ENCODE results near the gene AKR1B15. TPM values are rescaled to one million over a fixed set of nuclear protein-coding genes. Genes with fewer than 3 reads are reported as not detected.

AKR1B15 gene
- polyA plus RNA-seq, 1 experiment = 0.10 TPM

GRCh38 chr7:134623193-134623592, 74.3 kb downstream of the AKR1B15 start:
- DNase-seq (ENCODE audit: low read depth, low spot score) = no peak
- ChIA-PET POLR2A (no interaction called here), CTCF (interaction anchor here (1.3 to 3.7 kb wide), 3 partner anchors 9 to 191 kb away, joined by 4 to 14 read pairs (median 8); no protein-coding TSS in a partner anchor)
- Histone ChIP-seq H3K4me3 (ENCODE audit: low read depth, low read length) (no peak overlapping the region), H3K27ac (ENCODE audit: low read depth, low read length) (no peak overlapping the region), H3K9me3 (ENCODE audit: control insufficient read depth, insufficient read depth, low read length) (no peaks in the 10 kb centered on the region), H3K27me3 (ENCODE audit: control insufficient read depth, insufficient read depth, low read length) (no peaks in the 10 kb centered on the region)
- no peak for TF ChIP-seq CTCF (IDR thresholded peaks at IDR 0.05; ENCODE audit: low read depth, low read length)

GRCh38 chr7:134625550-134625949, 76.6 kb downstream of the AKR1B15 start:
- no peaks in the 10 kb centered on the region for H3K9me3 ChIP-seq (ENCODE audit: control insufficient read depth, insufficient read depth, low read length)
- H3K27ac ChIP-seq (ENCODE audit: low read depth, low read length) = no peak overlapping the region
- no peak for TF ChIP-seq CTCF (IDR thresholded peaks at IDR 0.05; ENCODE audit: low read depth, low read length)
- CTCF ChIA-PET = interaction anchor here (1.8 kb wide), 1 partner anchor 9 kb away, joined by 6 read pairs; no protein-coding TSS in a partner anchor
- DNase-seq (ENCODE audit: low read depth, low spot score) = peak; percentile 76
- POLR2A ChIA-PET = interaction anchor here (0.6 kb wide), 1 partner anchor 295 kb away, joined by 3 read pairs; no protein-coding TSS in a partner anchor
- H3K27me3 ChIP-seq (ENCODE audit: control insufficient read depth, insufficient read depth, low read length) = no peaks in the 10 kb centered on the region
- no peak overlapping the region for H3K4me3 ChIP-seq (ENCODE audit: low read depth, low read length)

- H3K4me3 ChIP-seq (ENCODE audit: low read depth, low read length) = no peak overlapping the region
- no peak for DNase-seq (ENCODE audit: low read depth, low spot score)
- no peak for TF ChIP-seq CTCF (IDR thresholded peaks at IDR 0.05; ENCODE audit: low read depth, low read length)
- H3K27ac ChIP-seq (ENCODE audit: low read depth, low read length) = no peak overlapping the region
- POLR2A ChIA-PET = no interaction called here
- CTCF ChIA-PET = interaction anchor here (1.6 kb wide), 1 partner anchor 113 kb away, joined by 5 read pairs; no protein-coding TSS in a partner anchor
- H3K9me3 ChIP-seq (ENCODE audit: control insufficient read depth, insufficient read depth, low read length) = no peaks in the 10 kb centered on the region
- H3K27me3 ChIP-seq (ENCODE audit: control insufficient read depth, insufficient read depth, low read length) = no peaks in the 10 kb centered on the region
Measured at GRCh38 chr7:134627109-134627774, 78.3 kb downstream of the AKR1B15 start.

GRCh38 chr7:134627775-134628153, 78.9 kb downstream of the AKR1B15 start:
- POLR2A ChIA-PET = no interaction called here
- Histone ChIP-seq H3K27me3 (ENCODE audit: control insufficient read depth, insufficient read depth, low read length) (no peaks in the 10 kb centered on the region), H3K4me3 (ENCODE audit: low read depth, low read length) (no peak overlapping the region), H3K9me3 (ENCODE audit: control insufficient read depth, insufficient read depth, low read length) (no peaks in the 10 kb centered on the region), H3K27ac (ENCODE audit: low read depth, low read length) (no peak overlapping the region)
- CTCF ChIA-PET = interaction anchor here (1.0 to 1.6 kb wide), 2 partner anchors 114 to 195 kb away, joined by 3 to 5 read pairs; no protein-coding TSS in a partner anchor
- TF ChIP-seq CTCF (IDR thresholded peaks at IDR 0.05; ENCODE audit: low read depth, low read length) = no peak
- no peak for DNase-seq (ENCODE audit: low read depth, low spot score)

- no peak overlapping the region for H3K27ac ChIP-seq (ENCODE audit: low read depth, low read length)
- H3K27me3 ChIP-seq (ENCODE audit: control insufficient read depth, insufficient read depth, low read length) = no peaks in the 10 kb centered on the region
- H3K4me3 ChIP-seq (ENCODE audit: low read depth, low read length) = no peak overlapping the region
- H3K9me3 ChIP-seq (ENCODE audit: control insufficient read depth, insufficient read depth, low read length) = no peaks in the 10 kb centered on the region
- POLR2A ChIA-PET = interaction anchor here (0.8 kb wide), 1 partner anchor 18 kb away, joined by 4 read pairs; no protein-coding TSS in a partner anchor
- no peak for TF ChIP-seq CTCF (IDR thresholded peaks at IDR 0.05; ENCODE audit: low read depth, low read length)
- DNase-seq (ENCODE audit: low read depth, low spot score) = no peak
- CTCF ChIA-PET = interaction anchor here (0.7 to 1.4 kb wide), 2 partner anchors 28 to 325 kb away, joined by 3 to 5 read pairs; no protein-coding TSS in a partner anchor
Measured at GRCh38 chr7:134629445-134629844, 80.5 kb downstream of the AKR1B15 start.

All from AG04450 (cell line).